ENCODE data around the gene KIAA0586. TPM values are rescaled to one million over a fixed set of nuclear protein-coding genes. Genes with fewer than 3 reads are reported as not detected.

The KIAA0586 gene
- total and polyA plus RNA-seq, 2 donors (not counting 3 experiments of a cell fraction or from before 2014, with no cell fraction given), result 7.4 to 25.9 TPM

- intact Hi-C loops (cut with micrococcal nuclease), result no loop called here
- CTCF ChIA-PET, result interaction anchor here (0.7 kb wide), 1 partner anchor 139 kb away, joined by 3 read pairs; no protein-coding TSS in a partner anchor
- TF ChIP-seq MYC (IDR thresholded peaks at IDR 0.05; ENCODE audit: low read depth, low read length) (no peak), POLR2A (IDR thresholded peaks at IDR 0.05; ENCODE audit: low read depth, low read length) (no peak), GATA2 (IDR thresholded peaks at IDR 0.05; ENCODE audit: insufficient read depth, insufficient read length, low read depth, low read length) (no peak), CTCF (IDR thresholded peaks at IDR 0.05; ENCODE audit: extremely low read depth in 1 of 2, insufficient read depth in 1 of 2, low read depth in 1 of 2, low read length in 2 of 2) (no peak), EZH2 (IDR thresholded peaks at IDR 0.05; ENCODE audit: borderline replicate concordance, low read depth, low read length, severe bottlenecking) (no peak), POLR2AphosphoS5 (IDR thresholded peaks at IDR 0.05; ENCODE audit: insufficient read depth, low read depth, low read length) (no peak), JUN (IDR thresholded peaks at IDR 0.05; ENCODE audit: borderline replicate concordance, insufficient read depth, insufficient read length, low read depth) (no peak), FOS (IDR thresholded peaks at IDR 0.05; ENCODE audit: borderline replicate concordance, insufficient read depth, low read length) (no peak), MAX (IDR thresholded peaks at IDR 0.05; ENCODE audit: insufficient read depth, insufficient read length) (no peak)
Measured at GRCh38 chr14:58444627-58445026, 17.1 kb downstream of the KIAA0586 start.

More at GRCh38 chr14:58444627-58445026, 17.1 kb downstream of the KIAA0586 start:
- no peak overlapping the region for H3K9ac ChIP-seq (replicated peaks; ENCODE audit: extremely low read depth, insufficient read depth, low read length)
- no peaks in the 10 kb centered on the region for H3K79me2 ChIP-seq (ENCODE audit: control insufficient read depth, insufficient read depth, low read length)
- dilution Hi-C loops (cut with MboI; ENCODE audit: extremely low pct_ligation_motif_present, low sequenced_read_pairs), result no loop called here
- H2AFZ ChIP-seq (ENCODE audit: low read depth, low read length), result no peak overlapping the region
- H3K9me3 ChIP-seq (replicated peaks; ENCODE audit: control insufficient read depth, insufficient read depth, low read length), result no peaks in the 10 kb centered on the region
- H3K9me1 ChIP-seq (replicated peaks; ENCODE audit: control insufficient read depth, extremely low read depth, insufficient read depth, low read length), result no peaks in the 10 kb centered on the region
- no peak overlapping the region for H3K27ac ChIP-seq (ENCODE audit: insufficient read depth, low read depth, low read length)
- H4K20me1 ChIP-seq (replicated peaks; ENCODE audit: control insufficient read depth, extremely low read depth, insufficient read depth, low read length), result no peaks in the 10 kb centered on the region
- BruUV-seq (replicated peaks), result no TSS peak
- H3K36me3 ChIP-seq (ENCODE audit: control insufficient read depth in 2 of 2, extremely low read depth in 1 of 2, insufficient read depth in 2 of 2, low read length in 2 of 2), result peaks cover 3 to 9% of the 10 kb centered on the region in 2 experiments
- FAIRE-seq, result no peak
- no peak overlapping the region for H3K4me2 ChIP-seq (ENCODE audit: insufficient read depth, low read length)
- H3K4me3 ChIP-seq (replicated peaks in 1 of 3; ENCODE audit: insufficient read depth in 1 of 3, low read depth in 1 of 3, low read length in 3 of 3), result no peak overlapping the region
- H3K4me1 ChIP-seq (ENCODE audit: control insufficient read depth, extremely low read depth, insufficient read depth, low read length), result no peaks in the 10 kb centered on the region
- no peaks in the 10 kb centered on the region for H3K27me3 ChIP-seq (ENCODE audit: control insufficient read depth in 2 of 2, insufficient read depth in 2 of 2, low read length in 2 of 2)
- POLR2A ChIA-PET, result interaction anchor here (0.7 kb wide), 1 partner anchor 258 kb away, joined by 3 read pairs; no protein-coding TSS in a partner anchor
- no peak for DNase-seq (ENCODE audit: low read depth, low spot score)
